ENCODE results near the gene CASK.
A peak's percentile ranks its signal among the peaks of the same experiment; 100 is the strongest.

The CASK gene

DNA sequence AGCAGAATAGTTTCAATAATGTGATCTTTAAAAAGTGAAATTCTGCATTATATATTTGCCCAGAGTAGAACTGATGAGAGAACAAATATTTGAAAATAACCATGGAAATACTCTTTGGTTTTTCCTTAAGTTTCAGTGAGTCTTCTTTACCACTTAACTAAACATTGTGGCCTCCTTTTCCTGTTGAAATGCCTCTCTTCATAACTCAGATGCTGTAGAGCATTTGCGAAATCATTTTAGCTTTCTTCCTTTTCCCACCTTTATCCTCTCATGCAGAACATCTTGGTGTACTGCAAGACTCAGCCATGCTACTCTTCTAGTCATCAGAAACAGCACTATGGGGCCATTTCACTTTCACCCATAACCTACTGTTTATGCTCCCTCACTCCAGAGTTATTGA lies 48.2 kb downstream of the CASK start:
- DNase-seq = peak; percentile 64
- no peak overlapping the region for H4K8ac ChIP-seq (ENCODE audit: low read length)

DNA sequence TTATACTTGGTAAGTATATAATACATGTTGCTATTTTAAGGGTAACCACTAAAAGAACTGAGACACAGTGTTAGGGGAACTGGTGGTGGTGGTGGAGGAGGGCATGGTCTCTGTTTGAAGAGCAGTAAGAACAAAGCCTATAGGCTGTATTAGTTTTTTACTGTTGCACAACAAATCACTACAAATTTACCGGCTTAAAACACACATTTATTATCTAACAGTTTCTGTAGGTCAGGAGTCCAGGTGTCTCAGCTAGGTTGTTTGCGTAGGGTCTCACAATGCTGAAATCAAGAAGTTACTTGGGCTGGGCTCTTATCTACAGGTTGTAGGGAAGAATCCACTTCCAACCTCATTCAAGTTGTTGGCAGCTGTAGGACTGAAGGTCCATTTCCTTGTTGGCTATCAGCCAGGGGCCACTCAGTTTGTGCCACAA lies 52.6 kb downstream of the CASK start:
- no peak overlapping the region for H3K14ac ChIP-seq (ENCODE audit: low read length in 2 of 2)
- no peak overlapping the region for H4K8ac ChIP-seq (ENCODE audit: low read length)
- H3K9me3 ChIP-seq (ENCODE audit: control insufficient read depth, low read length) = no peaks in the 10 kb centered on the region
- H2BK120ac ChIP-seq (ENCODE audit: low read depth, low read length) = no peak overlapping the region
- H3K27ac ChIP-seq (ENCODE audit: low read length, poor library complexity, severe bottlenecking) = no peak overlapping the region
- H2AK5ac ChIP-seq (ENCODE audit: low read length, severe bottlenecking) = no peak overlapping the region
- H4K91ac ChIP-seq (ENCODE audit: low read length) = no peak overlapping the region
- no peak overlapping the region for H3K9ac ChIP-seq (ENCODE audit: low read length)
- H3K79me1 ChIP-seq (replicated peaks; ENCODE audit: low read length, poor library complexity, severe bottlenecking) = peaks cover 2% of the 10 kb centered on the region
- DNase-seq = no peak
- no peaks in the 10 kb centered on the region for H3K4me1 ChIP-seq (ENCODE audit: control insufficient read depth, insufficient read depth, low read depth, low read length)
- H2BK5ac ChIP-seq (ENCODE audit: low read depth, low read length, poor library complexity, severe bottlenecking) = no peak overlapping the region
- no peak overlapping the region for H2BK12ac ChIP-seq (ENCODE audit: low read length in 2 of 2)
- no peak overlapping the region for H2BK15ac ChIP-seq (ENCODE audit: low read depth, poor library complexity, severe bottlenecking)
- H3K4me2 ChIP-seq (ENCODE audit: low read length, poor library complexity, severe bottlenecking) = no peak overlapping the region
- no peak overlapping the region for H3K4ac ChIP-seq (ENCODE audit: low read depth in 1 of 2, low read length in 2 of 2)
- H3K18ac ChIP-seq (ENCODE audit: low read depth in 1 of 2, low read length in 2 of 2) = no peak overlapping the region
- no peak overlapping the region for H3K4me3 ChIP-seq (ENCODE audit: insufficient read depth in 1 of 2, low read depth in 1 of 2, low read length in 2 of 2)
- no peaks in the 10 kb centered on the region for H3K27me3 ChIP-seq (ENCODE audit: control insufficient read depth in 1 of 2, insufficient read depth in 1 of 2, low read length in 2 of 2)
- no CpG with 5 or more reads among the region's 2 CpGs for WGBS
- H3K23ac ChIP-seq (ENCODE audit: low read length in 2 of 2) = no peak overlapping the region
- H2AFZ ChIP-seq (ENCODE audit: low read depth, low read length) = no peak overlapping the region
- H3K36me3 ChIP-seq (ENCODE audit: control insufficient read depth in 1 of 2, insufficient read depth in 2 of 2, low read depth in 1 of 2, low read length in 2 of 2) = peaks cover 0 to 2% of the 10 kb centered on the region in 2 experiments

More for the DNA sequence above, 48.2 kb downstream of the CASK start:
- H2AFZ ChIP-seq (ENCODE audit: low read depth, low read length) = no peak overlapping the region
- no peaks in the 10 kb centered on the region for H3K27me3 ChIP-seq (ENCODE audit: control insufficient read depth in 1 of 2, insufficient read depth in 1 of 2, low read length in 2 of 2)
- no peak overlapping the region for H3K4me2 ChIP-seq (ENCODE audit: low read length, poor library complexity, severe bottlenecking)
- H3K18ac ChIP-seq (ENCODE audit: low read depth in 1 of 2, low read length in 2 of 2) = no peak overlapping the region
- no peak overlapping the region for H3K23ac ChIP-seq (ENCODE audit: low read length in 2 of 2)
- no peak overlapping the region for H3K9ac ChIP-seq (ENCODE audit: low read length)
- no peak overlapping the region for H4K91ac ChIP-seq (ENCODE audit: low read length)
- no peak overlapping the region for H3K14ac ChIP-seq (ENCODE audit: low read length in 2 of 2)
- no peak overlapping the region for H2BK120ac ChIP-seq (ENCODE audit: low read depth, low read length)
- H3K79me1 ChIP-seq (replicated peaks; ENCODE audit: low read length, poor library complexity, severe bottlenecking) = peaks cover 2% of the 10 kb centered on the region
- H3K4me3 ChIP-seq (ENCODE audit: insufficient read depth in 1 of 2, low read depth in 1 of 2, low read length in 2 of 2) = no peak overlapping the region
- no peaks in the 10 kb centered on the region for H3K4me1 ChIP-seq (ENCODE audit: control insufficient read depth, insufficient read depth, low read depth, low read length)
- no peak overlapping the region for H2AK5ac ChIP-seq (ENCODE audit: low read length, severe bottlenecking)
- H2BK15ac ChIP-seq (ENCODE audit: low read depth, poor library complexity, severe bottlenecking) = no peak overlapping the region
- H3K4ac ChIP-seq (ENCODE audit: low read depth in 1 of 2, low read length in 2 of 2) = no peak overlapping the region
- H3K9me3 ChIP-seq (ENCODE audit: control insufficient read depth, low read length) = no peaks in the 10 kb centered on the region
- no peak overlapping the region for H2BK12ac ChIP-seq (ENCODE audit: low read length in 2 of 2)
- no peak overlapping the region for H3K27ac ChIP-seq (ENCODE audit: low read length, poor library complexity, severe bottlenecking)
- 70% methylated on average over 1 of the region's 1 CpG for WGBS
- H2BK5ac ChIP-seq (ENCODE audit: low read depth, low read length, poor library complexity, severe bottlenecking) = no peak overlapping the region
- H3K36me3 ChIP-seq (ENCODE audit: control insufficient read depth in 1 of 2, insufficient read depth in 2 of 2, low read depth in 1 of 2, low read length in 2 of 2) = no peaks in the 10 kb centered on the region

DNA sequence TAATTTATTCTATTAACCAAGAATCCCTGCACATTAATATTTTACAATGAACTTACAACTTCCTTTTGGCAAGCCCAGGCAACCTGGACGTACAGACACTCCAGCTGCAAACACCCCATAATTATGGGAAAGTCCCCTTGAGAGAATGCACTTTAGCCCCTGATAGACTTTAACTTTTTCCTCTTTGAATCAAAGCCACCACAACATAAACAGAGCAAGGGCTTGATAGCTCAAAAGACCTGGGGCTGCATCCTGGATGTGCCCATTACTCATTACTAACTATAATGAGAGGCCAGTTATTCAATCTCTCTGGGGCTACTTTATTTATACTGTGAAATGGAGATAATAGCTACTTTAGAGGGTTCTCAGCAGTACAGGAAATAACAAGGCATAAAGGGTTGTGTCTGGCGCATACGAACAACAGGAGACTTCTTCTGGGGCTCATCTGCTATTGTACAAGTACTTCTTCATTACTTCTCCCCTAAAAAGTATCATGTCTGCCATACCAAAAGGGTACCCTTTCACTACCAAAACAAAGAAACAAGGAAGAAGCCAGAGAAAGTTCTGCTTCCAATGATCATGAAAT lies 54.9 kb downstream of the CASK start:
- Histone ChIP-seq H3K14ac (ENCODE audit: low read length in 2 of 2) (no peak overlapping the region), H4K91ac (ENCODE audit: low read length) (no peak overlapping the region), H3K4me2 (ENCODE audit: low read length, poor library complexity, severe bottlenecking) (no peak overlapping the region), H3K4me3 (ENCODE audit: insufficient read depth in 1 of 2, low read depth in 1 of 2, low read length in 2 of 2) (no peak overlapping the region), H2BK120ac (ENCODE audit: low read depth, low read length) (no peak overlapping the region), H2AK5ac (ENCODE audit: low read length, severe bottlenecking) (no peak overlapping the region), H2BK5ac (ENCODE audit: low read depth, low read length, poor library complexity, severe bottlenecking) (no peak overlapping the region), H3K79me1 (replicated peaks; ENCODE audit: low read length, poor library complexity, severe bottlenecking) (peaks cover 2% of the 10 kb centered on the region), H3K9me3 (ENCODE audit: control insufficient read depth, low read length) (no peaks in the 10 kb centered on the region), H3K27me3 (ENCODE audit: control insufficient read depth in 1 of 2, insufficient read depth in 1 of 2, low read length in 2 of 2) (no peaks in the 10 kb centered on the region), H3K27ac (ENCODE audit: low read length, poor library complexity, severe bottlenecking) (no peak overlapping the region), H3K23ac (ENCODE audit: low read length in 2 of 2) (no peak overlapping the region), H3K9ac (ENCODE audit: low read length) (no peak overlapping the region), H3K4me1 (ENCODE audit: control insufficient read depth, insufficient read depth, low read depth, low read length) (no peaks in the 10 kb centered on the region), H3K18ac (ENCODE audit: low read depth in 1 of 2, low read length in 2 of 2) (no peak overlapping the region), H4K8ac (ENCODE audit: low read length) (no peak overlapping the region), H2BK12ac (ENCODE audit: low read length in 2 of 2) (no peak overlapping the region), H3K36me3 (ENCODE audit: control insufficient read depth in 1 of 2, insufficient read depth in 2 of 2, low read depth in 1 of 2, low read length in 2 of 2) (peaks cover 0 to 4% of the 10 kb centered on the region in 2 experiments), H2AFZ (ENCODE audit: low read depth, low read length) (no peak overlapping the region), H3K4ac (ENCODE audit: low read depth in 1 of 2, low read length in 2 of 2) (no peak overlapping the region), H2BK15ac (ENCODE audit: low read depth, poor library complexity, severe bottlenecking) (no peak overlapping the region)
- 64% methylated on average over 3 of the region's 3 CpGs for WGBS
- DNase-seq = no peak

DNA sequence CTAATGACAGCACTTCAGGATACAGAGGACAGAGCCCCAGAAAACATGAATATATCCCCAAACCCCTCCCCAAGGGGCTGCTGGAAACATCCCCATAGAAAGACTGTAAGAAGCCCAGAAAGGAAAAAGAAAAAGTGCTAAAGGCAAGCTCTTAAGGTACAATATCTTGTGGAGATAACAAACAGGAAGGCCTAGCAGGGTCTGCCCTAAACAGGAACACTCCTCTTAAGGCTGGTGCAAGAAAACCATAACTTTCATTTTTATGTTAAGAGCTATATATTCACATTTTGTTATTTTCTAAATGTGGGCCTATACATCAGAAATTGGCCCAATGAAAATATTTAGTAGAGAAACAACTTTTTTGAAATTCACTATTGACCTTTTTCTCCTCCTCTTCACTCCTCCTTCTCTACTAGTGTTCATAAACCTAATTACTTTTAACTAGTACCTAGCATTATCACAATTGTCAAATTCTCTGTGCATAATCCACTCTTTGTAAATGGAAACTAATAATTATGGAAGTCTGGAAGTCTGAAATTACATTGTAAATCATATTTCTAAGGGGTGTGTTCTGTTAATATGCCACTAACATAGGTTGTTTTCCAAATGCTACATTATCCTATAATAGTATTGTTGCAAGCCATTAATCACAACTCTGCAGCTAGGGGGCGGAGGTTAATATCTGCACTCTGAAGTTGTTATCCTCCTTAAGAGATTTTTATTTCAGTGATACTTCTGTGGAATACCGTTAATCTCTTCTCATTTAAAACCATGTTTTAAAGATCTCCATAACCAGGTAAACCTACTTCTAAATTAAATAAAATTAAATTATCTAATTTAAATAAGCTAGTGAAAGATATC lies 59.8 kb downstream of the CASK start:
- H3K14ac ChIP-seq (ENCODE audit: low read length in 2 of 2) = no peak overlapping the region

More for the DNA sequence above, 59.8 kb downstream of the CASK start:
- Histone ChIP-seq H2AK5ac (ENCODE audit: low read length, severe bottlenecking) (no peak overlapping the region), H2BK15ac (ENCODE audit: low read depth, poor library complexity, severe bottlenecking) (no peak overlapping the region), H3K27me3 (ENCODE audit: control insufficient read depth in 1 of 2, insufficient read depth in 1 of 2, low read length in 2 of 2) (no peaks in the 10 kb centered on the region), H3K9ac (ENCODE audit: low read length) (no peak overlapping the region), H3K4me2 (ENCODE audit: low read length, poor library complexity, severe bottlenecking) (no peak overlapping the region), H4K8ac (ENCODE audit: low read length) (no peak overlapping the region), H3K79me1 (replicated peaks; ENCODE audit: low read length, poor library complexity, severe bottlenecking) (no peaks in the 10 kb centered on the region), H3K36me3 (ENCODE audit: control insufficient read depth in 1 of 2, insufficient read depth in 2 of 2, low read depth in 1 of 2, low read length in 2 of 2) (peaks cover 0 to 4% of the 10 kb centered on the region in 2 experiments), H3K9me3 (ENCODE audit: control insufficient read depth, low read length) (no peaks in the 10 kb centered on the region), H3K18ac (ENCODE audit: low read depth in 1 of 2, low read length in 2 of 2) (no peak overlapping the region), H3K23ac (ENCODE audit: low read length in 2 of 2) (no peak overlapping the region), H4K91ac (ENCODE audit: low read length) (no peak overlapping the region), H3K4ac (ENCODE audit: low read depth in 1 of 2, low read length in 2 of 2) (no peak overlapping the region), H2BK12ac (ENCODE audit: low read length in 2 of 2) (no peak overlapping the region), H3K4me3 (ENCODE audit: insufficient read depth in 1 of 2, low read depth in 1 of 2, low read length in 2 of 2) (no peak overlapping the region), H2BK120ac (ENCODE audit: low read depth, low read length) (no peak overlapping the region), H3K27ac (ENCODE audit: low read length, poor library complexity, severe bottlenecking) (no peak overlapping the region), H2BK5ac (ENCODE audit: low read depth, low read length, poor library complexity, severe bottlenecking) (no peak overlapping the region), H3K4me1 (ENCODE audit: control insufficient read depth, insufficient read depth, low read depth, low read length) (no peaks in the 10 kb centered on the region), H2AFZ (ENCODE audit: low read depth, low read length) (no peak overlapping the region)
- no peak for DNase-seq
- no CpG with 5 or more reads among the region's 2 CpGs for WGBS

All from mesenchymal stem cell (in vitro differentiated cells and primary cell).